Peyer's patch (tissue), 4 donors: Measurements from ENCODE around the gene HCRTR2.

Source experiments
- POLR2A ChIP-seq, 2 donors: fragments of 450-650 bp; IDR thresholded peaks; one replicate each; pipeline ENCODE4 v1.5.1; 2017; ENCODE audit warnings: antibody characterized with exemption in 2 of 2, mild to moderate bottlenecking in 2 of 2, moderate library complexity in 2 of 2
- TF ChIP-seq, protein P1 (sequence below), 6 experiments: fragments of 450-650 bp in 4 of 6; fragments of 200-600 bp in 2 of 6; sonication (generic) in 1 of 6; IDR thresholded peaks; one replicate each; pipeline ENCODE4 v1.5.1; 2017 to 2019; ENCODE audit warnings: antibody characterized with exemption in 6 of 6, mild to moderate bottlenecking in 3 of 6, moderate library complexity in 1 of 6

DNA sequence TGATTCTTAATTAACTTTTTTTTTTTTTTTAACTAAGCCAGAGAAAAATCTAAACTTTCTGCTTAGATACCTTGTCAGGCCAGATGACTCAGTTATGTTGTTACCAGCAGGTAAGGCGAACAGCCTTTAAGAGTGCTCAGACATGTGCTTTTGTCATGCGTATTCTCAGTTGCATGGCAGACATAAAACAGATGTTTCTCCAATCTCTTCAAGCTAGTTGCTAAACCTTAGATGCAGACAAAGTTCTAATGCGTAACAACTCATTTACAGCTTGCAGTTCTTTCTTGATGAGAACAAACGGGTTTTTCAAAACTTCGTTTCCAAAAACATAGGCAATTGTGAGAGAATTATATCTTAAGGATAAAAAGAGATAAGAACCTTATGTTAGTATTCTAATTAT is 103.3 kb downstream of the HCRTR2 start:
- TF ChIP-seq, protein P1, sequence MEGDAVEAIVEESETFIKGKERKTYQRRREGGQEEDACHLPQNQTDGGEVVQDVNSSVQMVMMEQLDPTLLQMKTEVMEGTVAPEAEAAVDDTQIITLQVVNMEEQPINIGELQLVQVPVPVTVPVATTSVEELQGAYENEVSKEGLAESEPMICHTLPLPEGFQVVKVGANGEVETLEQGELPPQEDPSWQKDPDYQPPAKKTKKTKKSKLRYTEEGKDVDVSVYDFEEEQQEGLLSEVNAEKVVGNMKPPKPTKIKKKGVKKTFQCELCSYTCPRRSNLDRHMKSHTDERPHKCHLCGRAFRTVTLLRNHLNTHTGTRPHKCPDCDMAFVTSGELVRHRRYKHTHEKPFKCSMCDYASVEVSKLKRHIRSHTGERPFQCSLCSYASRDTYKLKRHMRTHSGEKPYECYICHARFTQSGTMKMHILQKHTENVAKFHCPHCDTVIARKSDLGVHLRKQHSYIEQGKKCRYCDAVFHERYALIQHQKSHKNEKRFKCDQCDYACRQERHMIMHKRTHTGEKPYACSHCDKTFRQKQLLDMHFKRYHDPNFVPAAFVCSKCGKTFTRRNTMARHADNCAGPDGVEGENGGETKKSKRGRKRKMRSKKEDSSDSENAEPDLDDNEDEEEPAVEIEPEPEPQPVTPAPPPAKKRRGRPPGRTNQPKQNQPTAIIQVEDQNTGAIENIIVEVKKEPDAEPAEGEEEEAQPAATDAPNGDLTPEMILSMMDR (IDR thresholded peaks at IDR 0.05), result no peak
- TF ChIP-seq POLR2A (IDR thresholded peaks at IDR 0.05), result no peak
